SK-N-MC (cell line): ENCODE results near the gene GREB1L.

Source experiments
- EZH2 ChIP-seq: fragments of 200-600 bp; sonication (generic); IDR thresholded peaks from one replicate; pipeline ENCODE4 v1.6.1; 2017; ENCODE audit warnings: antibody characterized with exemption
- POLR2AphosphoS5 ChIP-seq: IDR thresholded peaks from 2 replicates; pipeline ENCODE4 v1.6.1; 2012; ENCODE audit warnings: mild to moderate bottlenecking, low read depth, low read length, borderline replicate concordance

- TF ChIP-seq POLR2AphosphoS5 (no peak), EZH2 (no peak)
Measured at GRCh38 chr18:21309248-21309647, 67.2 kb downstream of the GREB1L start.
